22Rv1 (cell line): ENCODE measurements around the gene DGCR2.

Experiments
- ZFX ChIP-seq: fragments of 450-650 bp; IDR thresholded peaks from 2 replicates; pipeline ENCODE4 v1.6.1; 2017; ENCODE audit warnings: antibody characterized with exemption, borderline replicate concordance
- TF ChIP-seq, protein P1 (sequence below): fragments of 450-650 bp; IDR thresholded peaks from 2 replicates; pipeline ENCODE4 v1.5.1; 2017; ENCODE audit warnings: mild to moderate bottlenecking

DNA sequence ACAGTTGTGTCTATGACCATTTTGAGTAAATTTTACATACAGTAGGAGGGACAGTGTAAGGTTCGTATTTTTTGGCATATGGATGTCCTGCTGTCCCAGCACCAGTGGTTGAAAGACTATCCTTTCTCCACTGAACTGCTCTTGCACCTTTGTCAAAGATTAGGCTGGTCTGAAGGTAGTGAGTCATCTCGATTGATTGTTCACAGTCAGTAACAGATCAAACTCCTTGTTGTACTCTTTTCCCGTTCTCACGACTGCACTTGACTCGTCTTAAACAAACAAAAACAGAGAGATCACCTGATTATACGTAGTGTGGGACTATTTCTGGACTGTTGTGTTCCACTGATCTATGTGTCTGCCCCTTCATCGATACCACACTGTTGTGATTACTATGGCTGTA, 77.1 kb downstream of the DGCR2 start:
- TF ChIP-seq, protein P1, sequence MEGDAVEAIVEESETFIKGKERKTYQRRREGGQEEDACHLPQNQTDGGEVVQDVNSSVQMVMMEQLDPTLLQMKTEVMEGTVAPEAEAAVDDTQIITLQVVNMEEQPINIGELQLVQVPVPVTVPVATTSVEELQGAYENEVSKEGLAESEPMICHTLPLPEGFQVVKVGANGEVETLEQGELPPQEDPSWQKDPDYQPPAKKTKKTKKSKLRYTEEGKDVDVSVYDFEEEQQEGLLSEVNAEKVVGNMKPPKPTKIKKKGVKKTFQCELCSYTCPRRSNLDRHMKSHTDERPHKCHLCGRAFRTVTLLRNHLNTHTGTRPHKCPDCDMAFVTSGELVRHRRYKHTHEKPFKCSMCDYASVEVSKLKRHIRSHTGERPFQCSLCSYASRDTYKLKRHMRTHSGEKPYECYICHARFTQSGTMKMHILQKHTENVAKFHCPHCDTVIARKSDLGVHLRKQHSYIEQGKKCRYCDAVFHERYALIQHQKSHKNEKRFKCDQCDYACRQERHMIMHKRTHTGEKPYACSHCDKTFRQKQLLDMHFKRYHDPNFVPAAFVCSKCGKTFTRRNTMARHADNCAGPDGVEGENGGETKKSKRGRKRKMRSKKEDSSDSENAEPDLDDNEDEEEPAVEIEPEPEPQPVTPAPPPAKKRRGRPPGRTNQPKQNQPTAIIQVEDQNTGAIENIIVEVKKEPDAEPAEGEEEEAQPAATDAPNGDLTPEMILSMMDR: no peak
- no peak for TF ChIP-seq ZFX
